Epithelial cell of esophagus (primary cell): Measurements from ENCODE around the gene EXT2.
A peak's percentile ranks its signal among the peaks of the same experiment; 100 is the strongest.

Experiments used
- DNase-seq: peaks from one replicate; pipeline ENCODE4 v3.0.0; 2010; ENCODE audit warnings: low read depth
- H3K4me3 ChIP-seq: 2 replicates; pipeline ENCODE4 v1.5.1; 2011; ENCODE audit warnings: mild to moderate bottlenecking, low read length, control low read depth
- TF ChIP-seq, protein P1 (sequence below): IDR thresholded peaks from 2 replicates; pipeline ENCODE4 v1.5.1; 2011; ENCODE audit warnings: low read depth, mild to moderate bottlenecking, low read length, control low read depth, inconsistent platforms; ENCODE audit not compliant: insufficient read depth; ENCODE audit errors: missing control alignments

The EXT2 gene

DNA sequence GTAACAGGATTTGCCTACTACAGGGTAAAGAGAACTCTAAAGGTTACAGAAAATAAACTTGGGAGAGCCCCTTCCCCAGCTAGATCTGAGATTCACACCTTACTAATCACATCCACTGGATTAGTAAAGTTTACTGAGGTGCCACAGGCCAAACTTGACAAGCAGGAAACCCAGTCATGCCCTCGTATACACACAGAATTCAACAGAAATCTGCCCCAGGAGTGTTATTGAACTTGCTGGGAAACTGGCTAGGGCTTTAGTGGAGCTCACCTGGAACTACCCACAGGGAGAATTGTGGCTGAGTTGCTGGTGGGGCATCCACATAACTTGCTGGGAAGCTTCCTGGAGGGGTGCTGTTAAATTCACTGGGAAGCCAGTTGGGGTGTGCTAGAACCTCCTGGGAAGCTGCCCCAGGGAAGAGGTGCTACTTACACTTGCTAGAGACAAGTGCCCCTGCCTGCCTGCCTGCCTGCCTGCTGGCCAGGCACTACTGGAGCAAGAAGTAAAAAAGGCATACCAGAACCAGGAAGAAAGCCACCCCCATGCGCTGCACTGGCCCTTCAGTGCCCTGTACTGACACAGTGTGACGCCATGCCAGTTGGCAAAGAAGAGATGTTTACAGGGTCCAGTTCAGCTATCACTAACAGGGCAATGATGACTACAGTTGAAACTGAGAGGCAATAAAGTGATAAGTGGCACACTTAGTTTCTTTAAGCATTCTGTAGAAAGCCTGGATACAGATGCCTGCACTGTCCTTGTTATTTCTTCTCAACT is 108.0 kb downstream of the EXT2 start:
- TF ChIP-seq, protein P1, sequence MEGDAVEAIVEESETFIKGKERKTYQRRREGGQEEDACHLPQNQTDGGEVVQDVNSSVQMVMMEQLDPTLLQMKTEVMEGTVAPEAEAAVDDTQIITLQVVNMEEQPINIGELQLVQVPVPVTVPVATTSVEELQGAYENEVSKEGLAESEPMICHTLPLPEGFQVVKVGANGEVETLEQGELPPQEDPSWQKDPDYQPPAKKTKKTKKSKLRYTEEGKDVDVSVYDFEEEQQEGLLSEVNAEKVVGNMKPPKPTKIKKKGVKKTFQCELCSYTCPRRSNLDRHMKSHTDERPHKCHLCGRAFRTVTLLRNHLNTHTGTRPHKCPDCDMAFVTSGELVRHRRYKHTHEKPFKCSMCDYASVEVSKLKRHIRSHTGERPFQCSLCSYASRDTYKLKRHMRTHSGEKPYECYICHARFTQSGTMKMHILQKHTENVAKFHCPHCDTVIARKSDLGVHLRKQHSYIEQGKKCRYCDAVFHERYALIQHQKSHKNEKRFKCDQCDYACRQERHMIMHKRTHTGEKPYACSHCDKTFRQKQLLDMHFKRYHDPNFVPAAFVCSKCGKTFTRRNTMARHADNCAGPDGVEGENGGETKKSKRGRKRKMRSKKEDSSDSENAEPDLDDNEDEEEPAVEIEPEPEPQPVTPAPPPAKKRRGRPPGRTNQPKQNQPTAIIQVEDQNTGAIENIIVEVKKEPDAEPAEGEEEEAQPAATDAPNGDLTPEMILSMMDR, result no peak
- DNase-seq, result peak; percentile 52
- H3K4me3 ChIP-seq, result no peak overlapping the region

DNA sequence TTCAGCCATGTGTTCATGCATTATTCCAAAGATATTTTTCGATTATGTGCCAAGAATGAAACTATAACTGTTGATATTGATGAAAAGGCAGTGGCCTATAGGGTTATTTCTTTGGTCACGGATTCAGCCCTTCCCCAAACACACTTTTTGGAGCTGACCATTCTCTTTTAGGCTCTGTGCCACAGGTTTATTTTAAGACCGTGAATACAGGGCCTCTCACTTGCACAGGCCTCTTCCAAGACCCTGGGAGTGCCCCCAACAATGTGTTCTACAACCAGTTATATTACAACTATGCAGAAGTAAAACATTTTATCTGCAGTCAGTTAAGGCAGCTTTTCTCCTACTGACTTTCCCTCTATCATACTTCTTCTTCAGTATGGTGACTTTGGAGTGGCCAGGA is 109.9 kb downstream of the EXT2 start:
- no peak overlapping the region for H3K4me3 ChIP-seq
- TF ChIP-seq, protein P1, result no peak
- DNase-seq, result no peak

DNA sequence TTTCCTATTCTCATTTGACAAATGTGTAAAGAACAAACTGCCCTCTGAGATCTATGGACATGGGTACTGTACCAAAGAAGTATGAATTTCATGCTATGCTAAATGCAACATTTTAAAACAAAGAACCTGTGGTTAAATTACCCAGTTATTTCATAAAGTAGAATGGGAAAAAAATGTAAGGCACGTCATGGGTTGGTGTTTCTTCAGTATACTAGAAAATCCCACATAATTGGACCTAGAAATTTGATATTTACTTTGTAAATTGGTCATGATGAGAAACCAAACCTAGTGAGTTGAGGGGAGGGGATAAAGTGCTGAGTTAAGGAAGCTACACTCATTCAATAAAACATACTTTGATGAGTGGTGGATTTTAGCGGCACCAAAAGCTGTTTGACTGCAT is 110.4 kb downstream of the EXT2 start:
- no peak overlapping the region for H3K4me3 ChIP-seq
- TF ChIP-seq, protein P1, result no peak

DNA sequence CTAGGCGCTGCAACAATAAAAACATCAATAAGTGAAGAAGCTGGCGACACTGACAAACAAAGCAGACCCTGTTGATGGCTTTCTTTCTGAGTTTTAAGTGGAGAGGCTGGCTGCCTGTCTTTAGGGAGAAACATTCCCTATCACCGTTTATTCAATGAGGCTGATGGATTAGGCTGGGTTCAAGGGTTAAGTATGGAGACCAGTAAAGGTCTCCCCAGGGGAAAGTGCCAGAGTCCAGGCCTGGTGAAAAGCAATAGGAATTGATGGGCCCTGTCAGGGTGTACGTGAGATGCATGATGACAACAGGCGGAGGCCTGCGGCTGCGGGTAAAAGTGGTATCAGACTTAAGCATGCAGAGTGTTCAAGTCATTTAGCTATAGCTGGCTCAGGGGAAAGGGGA is 111.8 kb downstream of the EXT2 start:
- TF ChIP-seq, protein P1, result no peak
- H3K4me3 ChIP-seq, result no peak overlapping the region
- DNase-seq, result no peak

More for the DNA sequence above, 110.4 kb downstream of the EXT2 start:
- no peak for DNase-seq

DNA sequence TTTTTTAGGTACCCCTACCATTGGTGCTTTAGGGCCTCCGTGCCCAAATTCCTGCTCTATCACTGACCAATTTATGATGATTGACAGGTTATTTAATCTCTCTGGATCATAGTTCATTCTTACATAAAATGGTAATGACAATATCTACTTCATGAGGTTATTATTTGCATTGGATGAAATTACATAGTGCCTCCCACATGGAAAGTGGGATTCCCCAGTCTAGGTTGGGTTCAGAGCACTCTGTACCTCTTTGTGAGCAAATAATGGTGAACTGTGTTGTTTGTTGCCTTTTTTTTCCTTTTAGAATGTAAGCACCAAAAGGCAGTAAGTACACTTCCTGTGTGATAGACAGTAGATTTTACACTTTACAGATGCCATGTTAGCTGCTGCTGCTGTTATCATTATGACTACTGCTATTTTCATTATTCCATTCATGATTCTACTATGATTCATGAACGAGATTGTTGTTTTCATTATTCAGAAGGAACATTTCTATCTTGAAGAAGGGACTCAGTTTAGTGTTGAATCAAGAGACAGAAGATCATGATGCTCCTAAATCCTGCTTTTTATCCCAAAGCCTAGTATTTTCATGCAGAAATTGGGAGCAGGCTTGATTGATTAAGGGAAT is 113.6 kb downstream of the EXT2 start:
- no peak overlapping the region for H3K4me3 ChIP-seq
- no peak for DNase-seq
- TF ChIP-seq, protein P1, result no peak

DNA sequence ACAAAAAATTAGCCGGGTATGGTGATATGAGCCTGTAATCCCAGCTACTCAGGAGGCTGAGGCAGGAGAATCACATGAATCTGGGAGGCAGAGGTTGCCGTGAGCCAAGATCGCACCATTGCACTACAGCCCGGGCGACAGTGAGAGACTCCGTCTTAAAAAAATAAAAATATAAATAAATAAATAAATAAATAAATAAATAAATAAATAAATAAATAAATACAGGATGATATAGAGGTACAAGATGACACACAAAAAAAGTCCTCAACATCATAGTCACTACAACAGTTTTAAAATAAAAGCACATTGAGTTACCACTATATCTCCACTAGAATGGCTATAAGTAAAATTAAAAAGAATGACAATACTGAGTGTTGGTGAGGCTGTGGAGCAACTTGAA is 116.7 kb downstream of the EXT2 start:
- TF ChIP-seq, protein P1, result no peak
- no peak overlapping the region for H3K4me3 ChIP-seq
- DNase-seq, result no peak
